Transverse colon (tissue), 4 donors: ENCODE results near the gene PACS1.

Experiments
- CTCF ChIP-seq, 5 experiments: fragments of 200-600 bp in 3 of 5; fragments of 450-650 bp in 2 of 5; sonication (generic) in 3 of 5; IDR thresholded peaks; 1 replicate in 2 of 5; 2 replicates in 3 of 5; pipeline ENCODE4 v1.5.1; 2016 to 2017; ENCODE audit warnings: antibody characterized with exemption in 5 of 5, inconsistent platforms in 3 of 5, mild to moderate bottlenecking in 2 of 5, moderate library complexity in 1 of 5
- EP300 ChIP-seq: sonication (generic); formaldehyde crosslinking; IDR thresholded peaks from one replicate; pipeline ENCODE4 v1.6.1; 2017; ENCODE audit warnings: antibody characterized with exemption, low read depth
- POLR2A ChIP-seq: fragments of 450-650 bp; IDR thresholded peaks from one replicate; pipeline ENCODE4 v1.6.1; 2016; ENCODE audit warnings: antibody characterized with exemption, mild to moderate bottlenecking, moderate library complexity
- POLR2AphosphoS5 ChIP-seq, 3 donors: sonication (generic); formaldehyde crosslinking; IDR thresholded peaks; one replicate each; pipeline ENCODE4 v1.6.1; 2016; ENCODE audit warnings: antibody characterized with exemption in 3 of 3

- TF ChIP-seq CTCF (IDR thresholded peaks at IDR 0.05) (peak; percentile 97 to 99 (median 98)), POLR2AphosphoS5 (IDR thresholded peaks at IDR 0.05) (peak in 2 of 3 donors; percentile 43 to 52), POLR2A (no peak), EP300 (no peak)
Observed at GRCh38 chr11:66282468-66283455, 212.7 kb downstream of the PACS1 start.
